Measurements from ENCODE around the gene GFRA1. TPM values are rescaled to one million over a fixed set of nuclear protein-coding genes. Genes with fewer than 3 reads are reported as not detected.

Gene GFRA1
- total RNA-seq = not detected

- no peaks in the 10 kb centered on the region for H3K9me3 Mint-ChIP-seq
- peaks cover 1% of the 10 kb centered on the region for H3K36me3 Mint-ChIP-seq (ENCODE audit: low read depth)
- no peak within 1 kb of the TSS for H3K27ac Mint-ChIP-seq
- peak within 1 kb of the TSS; percentile 46 for H3K4me3 Mint-ChIP-seq
- H3K27me3 Mint-ChIP-seq = peaks cover 75% of the 10 kb centered on the region
- POLR2A ChIA-PET = interaction anchor here (0.6 kb wide), 1 partner anchor 1489 kb away, joined by 4 read pairs; no protein-coding TSS in a partner anchor
- peaks cover 10% of the 10 kb centered on the region for H3K4me1 Mint-ChIP-seq
- CTCF ChIA-PET = no interaction called here
- DNase-seq = no peak
Measured at GRCh38 chr10:116272440-116273283, at the start of gene GFRA1. TSS of gene GFRA1 (minus strand) at chr10:116273206. CDS start at chr10:116272029, 1,177 bp downstream.

- POLR2A ChIA-PET = no interaction called here
- CTCF ChIA-PET = no interaction called here
- Mint-ChIP-seq H3K36me3 (ENCODE audit: low read depth) (no peaks in the 10 kb centered on the region), H3K9me3 (no peaks in the 10 kb centered on the region), H3K27me3 (no peaks in the 10 kb centered on the region), H3K27ac (no peak overlapping the region), H3K4me3 (no peak overlapping the region), H3K4me1 (peaks cover 7% of the 10 kb centered on the region)
- no peak for DNase-seq
Measured at GRCh38 chr10:116316503-116316902, 43.5 kb upstream of the GFRA1 start.

- ChIA-PET POLR2A (no interaction called here), CTCF (interaction anchor here (0.6 kb wide), 1 partner anchor 1972 kb away, joined by 5 read pairs; no protein-coding TSS in a partner anchor)
- Mint-ChIP-seq H3K27me3 (no peaks in the 10 kb centered on the region), H3K27ac (no peak overlapping the region), H3K36me3 (ENCODE audit: low read depth) (no peaks in the 10 kb centered on the region), H3K4me3 (no peak overlapping the region), H3K9me3 (no peaks in the 10 kb centered on the region), H3K4me1 (peaks cover 7% of the 10 kb centered on the region)
- DNase-seq = no peak
Measured at GRCh38 chr10:116312548-116312947, 39.5 kb upstream of the GFRA1 start.

- Mint-ChIP-seq H3K4me3 (no peak overlapping the region), H3K27ac (no peak overlapping the region), H3K9me3 (no peaks in the 10 kb centered on the region), H3K27me3 (no peaks in the 10 kb centered on the region), H3K36me3 (ENCODE audit: low read depth) (no peaks in the 10 kb centered on the region), H3K4me1 (peaks cover 5% of the 10 kb centered on the region)
- DNase-seq = no peak
- POLR2A ChIA-PET = no interaction called here
- CTCF ChIA-PET = no interaction called here
Measured at GRCh38 chr10:116311706-116312490, 38.9 kb upstream of the GFRA1 start.

- Mint-ChIP-seq H3K4me3 (no peak overlapping the region), H3K9me3 (no peaks in the 10 kb centered on the region), H3K27me3 (no peaks in the 10 kb centered on the region), H3K36me3 (ENCODE audit: low read depth) (no peaks in the 10 kb centered on the region), H3K27ac (no peak overlapping the region), H3K4me1 (no peaks in the 10 kb centered on the region)
- POLR2A ChIA-PET = no interaction called here
- CTCF ChIA-PET = no interaction called here
- no peak for DNase-seq
Measured at GRCh38 chr10:116311016-116311415, 38.0 kb upstream of the GFRA1 start.

- CTCF ChIA-PET = no interaction called here
- Mint-ChIP-seq H3K27me3 (no peaks in the 10 kb centered on the region), H3K4me3 (no peak overlapping the region), H3K9me3 (no peaks in the 10 kb centered on the region), H3K4me1 (no peaks in the 10 kb centered on the region), H3K36me3 (ENCODE audit: low read depth) (no peaks in the 10 kb centered on the region), H3K27ac (no peak overlapping the region)
- POLR2A ChIA-PET = no interaction called here
- DNase-seq = no peak
Measured at GRCh38 chr10:116307455-116307854, 34.4 kb upstream of the GFRA1 start.

GRCh38 chr10:116306847-116307246 lies 33.8 kb upstream of the GFRA1 start:
- Mint-ChIP-seq H3K36me3 (ENCODE audit: low read depth) (no peaks in the 10 kb centered on the region), H3K27me3 (no peaks in the 10 kb centered on the region), H3K4me1 (no peaks in the 10 kb centered on the region), H3K27ac (no peak overlapping the region), H3K4me3 (no peak overlapping the region), H3K9me3 (no peaks in the 10 kb centered on the region)
- CTCF ChIA-PET = no interaction called here
- no peak for DNase-seq
- POLR2A ChIA-PET = no interaction called here

- ChIA-PET POLR2A (no interaction called here), CTCF (no interaction called here)
- DNase-seq = no peak
- no peaks in the 10 kb centered on the region for H3K9me3 Mint-ChIP-seq
- no peaks in the 10 kb centered on the region for H3K27me3 Mint-ChIP-seq
- no peak overlapping the region for H3K4me3 Mint-ChIP-seq
- H3K4me1 Mint-ChIP-seq = no peaks in the 10 kb centered on the region
- H3K27ac Mint-ChIP-seq = no peak overlapping the region
- no peaks in the 10 kb centered on the region for H3K36me3 Mint-ChIP-seq (ENCODE audit: low read depth)
Measured at GRCh38 chr10:116304923-116305322, 31.9 kb upstream of the GFRA1 start.

GRCh38 chr10:116300542-116300941 lies 27.5 kb upstream of the GFRA1 start:
- H3K4me3 Mint-ChIP-seq = no peak overlapping the region
- POLR2A ChIA-PET = no interaction called here
- H3K27ac Mint-ChIP-seq = no peak overlapping the region
- CTCF ChIA-PET = no interaction called here
- no peaks in the 10 kb centered on the region for H3K36me3 Mint-ChIP-seq (ENCODE audit: low read depth)
- H3K9me3 Mint-ChIP-seq = no peaks in the 10 kb centered on the region
- DNase-seq = no peak
- H3K27me3 Mint-ChIP-seq = no peaks in the 10 kb centered on the region
- H3K4me1 Mint-ChIP-seq = no peaks in the 10 kb centered on the region

- DNase-seq = no peak
- Mint-ChIP-seq H3K27me3 (no peaks in the 10 kb centered on the region), H3K9me3 (no peaks in the 10 kb centered on the region), H3K4me1 (no peaks in the 10 kb centered on the region), H3K36me3 (ENCODE audit: low read depth) (no peaks in the 10 kb centered on the region), H3K4me3 (no peak overlapping the region), H3K27ac (no peak overlapping the region)
- ChIA-PET POLR2A (no interaction called here), CTCF (no interaction called here)
Measured at GRCh38 chr10:116298586-116298985, 25.6 kb upstream of the GFRA1 start.

- no peaks in the 10 kb centered on the region for H3K4me1 Mint-ChIP-seq
- no peaks in the 10 kb centered on the region for H3K9me3 Mint-ChIP-seq
- DNase-seq = no peak
- ChIA-PET CTCF (no interaction called here), POLR2A (no interaction called here)
- H3K27ac Mint-ChIP-seq = no peak overlapping the region
- H3K36me3 Mint-ChIP-seq (ENCODE audit: low read depth) = no peaks in the 10 kb centered on the region
- H3K27me3 Mint-ChIP-seq = no peaks in the 10 kb centered on the region
- no peak overlapping the region for H3K4me3 Mint-ChIP-seq
Measured at GRCh38 chr10:116296291-116296721, 23.3 kb upstream of the GFRA1 start.

- Mint-ChIP-seq H3K4me3 (no peak overlapping the region), H3K9me3 (no peaks in the 10 kb centered on the region), H3K27me3 (no peaks in the 10 kb centered on the region), H3K36me3 (ENCODE audit: low read depth) (no peaks in the 10 kb centered on the region), H3K27ac (no peak overlapping the region), H3K4me1 (no peaks in the 10 kb centered on the region)
- DNase-seq = no peak
- POLR2A ChIA-PET = no interaction called here
- CTCF ChIA-PET = no interaction called here
Measured at GRCh38 chr10:116292493-116292892, 19.5 kb upstream of the GFRA1 start.

- no peaks in the 10 kb centered on the region for H3K9me3 Mint-ChIP-seq
- H3K4me3 Mint-ChIP-seq = no peak overlapping the region
- peaks cover 6% of the 10 kb centered on the region for H3K27me3 Mint-ChIP-seq
- POLR2A ChIA-PET = no interaction called here
- DNase-seq = no peak
- H3K4me1 Mint-ChIP-seq = peaks cover 7% of the 10 kb centered on the region
- no peak overlapping the region for H3K27ac Mint-ChIP-seq
- H3K36me3 Mint-ChIP-seq (ENCODE audit: low read depth) = no peaks in the 10 kb centered on the region
- CTCF ChIA-PET = no interaction called here
Measured at GRCh38 chr10:116289652-116290051, 16.6 kb upstream of the GFRA1 start.
